ENCODE results near the gene ANKEF1.

Gene ANKEF1

DNA sequence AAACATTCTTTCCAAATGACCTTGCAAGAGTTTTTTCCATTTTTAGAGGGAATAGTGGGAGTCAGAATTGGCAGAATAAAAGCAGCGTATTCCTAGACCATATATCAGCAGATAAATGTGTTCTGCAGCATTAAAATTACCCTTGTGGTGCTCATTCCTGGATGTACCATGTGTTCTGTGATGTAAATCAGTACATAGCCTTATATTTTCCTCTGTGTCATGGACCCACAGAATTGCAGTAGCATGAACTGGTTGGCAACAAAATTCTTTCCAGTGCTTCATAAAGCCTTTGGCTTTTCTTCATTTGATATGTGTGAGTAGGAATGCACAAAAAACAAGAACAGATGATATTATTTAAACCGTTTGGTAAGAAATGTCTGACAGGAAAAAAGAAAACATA, 32.5 kb downstream of the ANKEF1 start:
- peak; percentile 32 for DNase-seq (ENCODE audit: low read depth)
- no peak overlapping the region for H3K4me3 ChIP-seq (ENCODE audit: control insufficient read depth, low read depth, low read length)

DNA sequence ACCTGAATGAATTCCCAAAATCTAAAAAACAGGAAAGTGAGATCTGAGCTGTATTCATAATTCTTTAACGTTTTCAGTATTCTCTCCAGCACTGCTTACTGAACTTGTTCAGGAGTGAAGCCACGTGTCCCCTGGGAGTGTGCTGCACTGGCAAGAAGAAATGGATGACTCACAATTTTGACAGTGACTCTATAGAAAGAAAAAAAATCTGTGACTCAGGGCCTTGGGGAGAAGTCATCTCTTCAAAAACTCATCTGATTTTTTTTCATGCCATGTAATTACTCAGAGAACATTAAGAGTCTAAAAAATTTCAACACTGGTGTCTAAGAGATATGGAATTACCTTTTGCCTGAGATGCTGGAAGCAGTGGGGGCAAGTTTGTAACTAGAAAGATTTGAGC, 39.7 kb downstream of the ANKEF1 start:
- TF ChIP-seq, protein P1, sequence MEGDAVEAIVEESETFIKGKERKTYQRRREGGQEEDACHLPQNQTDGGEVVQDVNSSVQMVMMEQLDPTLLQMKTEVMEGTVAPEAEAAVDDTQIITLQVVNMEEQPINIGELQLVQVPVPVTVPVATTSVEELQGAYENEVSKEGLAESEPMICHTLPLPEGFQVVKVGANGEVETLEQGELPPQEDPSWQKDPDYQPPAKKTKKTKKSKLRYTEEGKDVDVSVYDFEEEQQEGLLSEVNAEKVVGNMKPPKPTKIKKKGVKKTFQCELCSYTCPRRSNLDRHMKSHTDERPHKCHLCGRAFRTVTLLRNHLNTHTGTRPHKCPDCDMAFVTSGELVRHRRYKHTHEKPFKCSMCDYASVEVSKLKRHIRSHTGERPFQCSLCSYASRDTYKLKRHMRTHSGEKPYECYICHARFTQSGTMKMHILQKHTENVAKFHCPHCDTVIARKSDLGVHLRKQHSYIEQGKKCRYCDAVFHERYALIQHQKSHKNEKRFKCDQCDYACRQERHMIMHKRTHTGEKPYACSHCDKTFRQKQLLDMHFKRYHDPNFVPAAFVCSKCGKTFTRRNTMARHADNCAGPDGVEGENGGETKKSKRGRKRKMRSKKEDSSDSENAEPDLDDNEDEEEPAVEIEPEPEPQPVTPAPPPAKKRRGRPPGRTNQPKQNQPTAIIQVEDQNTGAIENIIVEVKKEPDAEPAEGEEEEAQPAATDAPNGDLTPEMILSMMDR (conservative IDR thresholded peaks at IDR 0.05; ENCODE audit: control insufficient read depth, insufficient read depth, low read depth, low read length): no peak
- DNase-seq (ENCODE audit: low read depth): peak; percentile 98
- H3K4me3 ChIP-seq (ENCODE audit: control insufficient read depth, low read depth, low read length): no peak overlapping the region

More for the DNA sequence above, 32.5 kb downstream of the ANKEF1 start:
- TF ChIP-seq, protein P1 (conservative IDR thresholded peaks at IDR 0.05; ENCODE audit: control insufficient read depth, insufficient read depth, low read depth, low read length): no peak

DNA sequence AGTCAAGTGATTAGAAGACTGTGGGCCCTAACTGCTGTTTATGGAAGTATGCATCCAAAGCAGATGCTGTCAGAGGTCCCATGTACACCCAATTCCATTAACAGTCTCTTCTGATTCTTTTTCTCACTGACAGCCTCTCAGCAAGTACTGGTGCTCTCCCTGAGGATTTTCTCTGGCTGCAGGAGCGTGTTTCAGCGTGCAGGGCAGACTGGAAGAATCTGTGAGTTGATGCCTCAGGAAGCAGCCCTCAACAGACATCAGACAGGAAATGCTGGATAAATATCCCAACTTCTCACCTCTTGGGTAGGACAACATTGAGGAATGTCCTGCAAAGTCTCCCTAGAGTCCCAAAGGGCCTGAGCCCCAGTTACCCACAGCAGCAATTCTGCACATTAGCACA, 40.8 kb downstream of the ANKEF1 start:
- no peak for DNase-seq (ENCODE audit: low read depth)
- TF ChIP-seq, protein P1 (conservative IDR thresholded peaks at IDR 0.05; ENCODE audit: control insufficient read depth, insufficient read depth, low read depth, low read length): no peak

DNA sequence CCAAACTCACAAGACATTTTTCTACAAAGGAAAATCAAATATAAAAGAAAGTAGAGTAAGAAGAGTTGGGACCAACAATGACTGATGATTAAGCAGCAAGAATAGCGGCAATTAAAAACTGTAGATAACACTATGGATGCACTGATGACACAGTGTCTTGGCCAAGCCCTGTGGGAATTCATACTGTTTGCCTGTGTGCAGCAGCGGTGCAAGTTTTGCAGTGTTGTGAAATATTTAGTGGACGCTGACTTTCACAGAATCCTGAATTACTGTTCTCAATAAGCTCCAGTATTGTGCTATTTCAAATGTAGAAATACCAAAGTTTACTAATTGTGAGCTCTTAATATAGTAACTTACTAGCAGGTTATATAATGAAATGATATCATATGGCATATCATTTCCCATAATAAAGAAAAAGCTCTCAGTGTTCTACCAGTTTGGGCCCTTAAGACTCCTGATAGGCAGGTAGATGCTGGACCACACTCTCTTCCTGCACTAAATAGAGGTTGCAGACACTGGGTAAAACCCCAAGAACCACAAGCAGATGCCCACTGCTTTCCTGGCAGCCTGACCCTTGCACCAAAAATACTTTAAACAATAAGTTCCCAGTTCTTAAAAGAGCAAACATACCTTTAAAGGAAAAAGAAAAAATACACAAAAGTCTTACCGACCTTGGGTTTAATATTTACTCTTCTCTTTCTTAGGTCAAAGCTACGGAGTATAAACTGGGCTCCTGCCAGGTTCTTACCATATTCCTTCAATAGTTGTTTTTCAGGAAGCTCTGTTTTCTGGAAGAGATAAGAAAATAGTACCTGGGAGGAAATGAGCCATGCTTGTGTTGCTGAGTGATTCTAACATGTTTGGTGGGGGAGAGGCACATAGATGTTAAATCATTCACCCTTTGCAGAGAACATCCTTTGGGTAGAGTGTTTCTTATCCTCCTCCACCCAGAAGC, 41.6 kb downstream of the ANKEF1 start:
- peak; percentile 54 for DNase-seq (ENCODE audit: low read depth)
- no peak overlapping the region for H3K4me3 ChIP-seq (ENCODE audit: control insufficient read depth, low read depth, low read length)
- TF ChIP-seq, protein P1 (conservative IDR thresholded peaks at IDR 0.05; ENCODE audit: control insufficient read depth, insufficient read depth, low read depth, low read length): no peak

More for the DNA sequence above, 40.8 kb downstream of the ANKEF1 start:
- no peak overlapping the region for H3K4me3 ChIP-seq (ENCODE audit: control insufficient read depth, low read depth, low read length)

DNA sequence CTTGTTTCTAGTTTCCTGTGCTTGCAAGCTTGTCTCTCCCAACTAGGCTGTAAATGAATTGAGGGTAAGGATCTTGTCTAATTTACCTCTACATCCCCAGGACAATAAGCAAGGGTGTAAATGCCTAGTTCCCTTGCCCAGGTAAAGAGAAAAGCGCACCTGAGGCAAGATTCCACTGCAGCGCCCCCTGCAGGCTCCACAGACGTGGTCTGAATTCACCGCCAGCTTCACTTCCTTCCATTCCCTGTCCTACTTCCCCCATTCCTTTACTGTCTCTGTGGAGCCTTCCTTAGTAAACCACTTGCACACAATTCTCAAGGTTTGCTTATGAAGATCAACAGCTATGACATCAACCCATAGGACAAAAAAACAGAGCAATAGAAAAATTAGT, 42.3 kb downstream of the ANKEF1 start:
- TF ChIP-seq, protein P1 (conservative IDR thresholded peaks at IDR 0.05; ENCODE audit: control insufficient read depth, insufficient read depth, low read depth, low read length): peak; percentile 31
- no peak overlapping the region for H3K4me3 ChIP-seq (ENCODE audit: control insufficient read depth, low read depth, low read length)
- no peak for DNase-seq (ENCODE audit: low read depth)

DNA sequence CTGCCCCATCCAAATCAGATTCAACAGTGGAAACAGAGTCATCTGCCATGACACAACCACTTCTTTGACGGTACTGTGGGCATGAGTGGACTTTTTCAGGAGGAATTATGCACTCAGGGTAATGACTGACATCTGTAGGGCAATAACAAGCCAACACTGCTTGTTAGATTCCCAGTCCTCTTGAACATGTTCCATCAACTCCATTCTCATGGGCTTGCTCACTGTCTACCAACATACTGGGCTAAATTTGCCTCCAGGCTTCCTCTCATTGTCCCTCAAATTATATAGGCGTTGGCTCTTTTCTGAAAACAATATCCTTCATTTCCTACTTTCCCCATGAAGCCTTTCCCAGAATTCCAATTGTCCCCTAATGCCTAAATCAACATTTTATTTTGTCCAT, 43.1 kb downstream of the ANKEF1 start:
- no peak overlapping the region for H3K4me3 ChIP-seq (ENCODE audit: control insufficient read depth, low read depth, low read length)

More for the DNA sequence above, 43.1 kb downstream of the ANKEF1 start:
- TF ChIP-seq, protein P1 (conservative IDR thresholded peaks at IDR 0.05; ENCODE audit: control insufficient read depth, insufficient read depth, low read depth, low read length): no peak
- no peak for DNase-seq (ENCODE audit: low read depth)
